ENCODE results near the gene ARHGEF7.

The ARHGEF7 gene

GRCh38 chr13:111210091-111210490, 95.0 kb downstream of the ARHGEF7 start:
- no peaks in the 10 kb centered on the region for H3K9me3 ChIP-seq (ENCODE audit: insufficient read depth, low read length)

GRCh38 chr13:111210544-111211469, 95.7 kb downstream of the ARHGEF7 start:
- Histone ChIP-seq H3K9ac (ENCODE audit: low read length) (no peak overlapping the region), H4K20me1 (ENCODE audit: low read depth, low read length) (peaks cover 3% of the 10 kb centered on the region; the same call in 1 of the 2 replicates), H3K9me2 (replicated peaks; ENCODE audit: insufficient read depth, low read length) (no peaks in the 10 kb centered on the region), H3K4me2 (ENCODE audit: low read depth, low read length, poor library complexity, severe bottlenecking) (no peak overlapping the region), H3K4me3 (ENCODE audit: insufficient read depth, low read length, poor library complexity, severe bottlenecking) (no peak overlapping the region), H3K27me3 (ENCODE audit: low read length) (no peaks in the 10 kb centered on the region), H3K27ac (ENCODE audit: low read depth, low read length) (no peak overlapping the region), H3K79me2 (ENCODE audit: insufficient read depth, low read length) (peaks cover 91% of the 10 kb centered on the region), H3K36me3 (ENCODE audit: low read length) (no peaks in the 10 kb centered on the region), H3F3A (ENCODE audit: insufficient read depth) (no peaks in the 10 kb centered on the region), H2AFZ (ENCODE audit: low read depth, low read length, severe bottlenecking) (no peak overlapping the region), H3K9me3 (ENCODE audit: insufficient read depth, low read length) (no peaks in the 10 kb centered on the region)
- TF ChIP-seq, protein P1, sequence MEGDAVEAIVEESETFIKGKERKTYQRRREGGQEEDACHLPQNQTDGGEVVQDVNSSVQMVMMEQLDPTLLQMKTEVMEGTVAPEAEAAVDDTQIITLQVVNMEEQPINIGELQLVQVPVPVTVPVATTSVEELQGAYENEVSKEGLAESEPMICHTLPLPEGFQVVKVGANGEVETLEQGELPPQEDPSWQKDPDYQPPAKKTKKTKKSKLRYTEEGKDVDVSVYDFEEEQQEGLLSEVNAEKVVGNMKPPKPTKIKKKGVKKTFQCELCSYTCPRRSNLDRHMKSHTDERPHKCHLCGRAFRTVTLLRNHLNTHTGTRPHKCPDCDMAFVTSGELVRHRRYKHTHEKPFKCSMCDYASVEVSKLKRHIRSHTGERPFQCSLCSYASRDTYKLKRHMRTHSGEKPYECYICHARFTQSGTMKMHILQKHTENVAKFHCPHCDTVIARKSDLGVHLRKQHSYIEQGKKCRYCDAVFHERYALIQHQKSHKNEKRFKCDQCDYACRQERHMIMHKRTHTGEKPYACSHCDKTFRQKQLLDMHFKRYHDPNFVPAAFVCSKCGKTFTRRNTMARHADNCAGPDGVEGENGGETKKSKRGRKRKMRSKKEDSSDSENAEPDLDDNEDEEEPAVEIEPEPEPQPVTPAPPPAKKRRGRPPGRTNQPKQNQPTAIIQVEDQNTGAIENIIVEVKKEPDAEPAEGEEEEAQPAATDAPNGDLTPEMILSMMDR (IDR thresholded peaks at IDR 0.05; ENCODE audit: insufficient read depth, low read length, poor library complexity, severe bottlenecking): no peak
- TF ChIP-seq EZH2phosphoT487 (conservative IDR thresholded peaks at IDR 0.05; ENCODE audit: low read length): no peak

More at GRCh38 chr13:111210091-111210490, 95.0 kb downstream of the ARHGEF7 start:
- Histone ChIP-seq H3K4me2 (ENCODE audit: low read depth, low read length, poor library complexity, severe bottlenecking) (no peak overlapping the region), H3K79me2 (ENCODE audit: insufficient read depth, low read length) (peaks cover 84% of the 10 kb centered on the region), H4K20me1 (ENCODE audit: low read depth, low read length) (peaks cover 3% of the 10 kb centered on the region; the same call in 1 of the 2 replicates), H2AFZ (ENCODE audit: low read depth, low read length, severe bottlenecking) (no peak overlapping the region), H3K9me2 (replicated peaks; ENCODE audit: insufficient read depth, low read length) (no peaks in the 10 kb centered on the region), H3K4me3 (ENCODE audit: insufficient read depth, low read length, poor library complexity, severe bottlenecking) (no peak overlapping the region), H3K27ac (ENCODE audit: low read depth, low read length) (no peak overlapping the region), H3K9ac (ENCODE audit: low read length) (no peak overlapping the region), H3F3A (ENCODE audit: insufficient read depth) (no peaks in the 10 kb centered on the region; the same call in 1 of the 2 replicates), H3K27me3 (ENCODE audit: low read length) (no peaks in the 10 kb centered on the region), H3K36me3 (ENCODE audit: low read length) (no peaks in the 10 kb centered on the region)
- no peak for TF ChIP-seq EZH2phosphoT487 (conservative IDR thresholded peaks at IDR 0.05; ENCODE audit: low read length)
- TF ChIP-seq, protein P1 (IDR thresholded peaks at IDR 0.05; ENCODE audit: insufficient read depth, low read length, poor library complexity, severe bottlenecking): no peak

- Histone ChIP-seq H3K9me3 (ENCODE audit: insufficient read depth, low read length) (no peaks in the 10 kb centered on the region), H3K36me3 (ENCODE audit: low read length) (no peaks in the 10 kb centered on the region), H2AFZ (ENCODE audit: low read depth, low read length, severe bottlenecking) (no peak overlapping the region), H3F3A (ENCODE audit: insufficient read depth) (no peaks in the 10 kb centered on the region), H3K79me2 (ENCODE audit: insufficient read depth, low read length) (peaks cover 94% of the 10 kb centered on the region), H3K4me3 (ENCODE audit: insufficient read depth, low read length, poor library complexity, severe bottlenecking) (no peak overlapping the region), H4K20me1 (ENCODE audit: low read depth, low read length) (peaks cover 3% of the 10 kb centered on the region; the same call in 1 of the 2 replicates), H3K4me2 (ENCODE audit: low read depth, low read length, poor library complexity, severe bottlenecking) (no peak overlapping the region), H3K27me3 (ENCODE audit: low read length) (no peaks in the 10 kb centered on the region), H3K9ac (ENCODE audit: low read length) (no peak overlapping the region), H3K9me2 (replicated peaks; ENCODE audit: insufficient read depth, low read length) (no peaks in the 10 kb centered on the region), H3K27ac (ENCODE audit: low read depth, low read length) (no peak overlapping the region)
- TF ChIP-seq EZH2phosphoT487 (conservative IDR thresholded peaks at IDR 0.05; ENCODE audit: low read length): no peak
- TF ChIP-seq, protein P1 (IDR thresholded peaks at IDR 0.05; ENCODE audit: insufficient read depth, low read length, poor library complexity, severe bottlenecking): no peak
These were observed 96.8 kb downstream of the ARHGEF7 start for GRCh38 chr13:111211789-111212516.

All from SU-DHL-6 (cell line).